22Rv1 (cell line): ENCODE measurements around the gene MPZL1.

Source experiments
- ZFX ChIP-seq: fragments of 450-650 bp; IDR thresholded peaks from 2 replicates; pipeline ENCODE4 v1.6.1; 2017; ENCODE audit warnings: antibody characterized with exemption, borderline replicate concordance
- TF ChIP-seq, protein P1 (sequence below): fragments of 450-650 bp; IDR thresholded peaks from 2 replicates; pipeline ENCODE4 v1.5.1; 2017; ENCODE audit warnings: mild to moderate bottlenecking

DNA sequence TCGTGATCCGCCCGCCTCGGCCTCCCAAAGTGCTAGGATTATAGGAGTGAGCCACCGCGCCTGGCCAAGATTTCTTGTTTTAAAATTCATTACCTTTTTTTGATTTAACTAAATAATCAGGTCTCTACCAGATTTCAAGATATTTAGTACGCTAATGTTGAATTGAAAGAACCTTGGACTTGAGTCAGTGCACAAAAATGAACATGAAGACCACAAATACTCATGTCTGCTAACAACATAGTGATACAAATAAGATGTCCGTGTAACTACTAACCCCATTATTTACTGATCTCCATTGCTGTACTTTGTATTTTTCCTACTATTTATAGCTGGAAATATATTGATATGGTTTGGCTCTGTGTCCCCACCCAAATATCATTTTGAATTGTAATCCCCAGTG, 16.4 kb downstream of the MPZL1 start:
- TF ChIP-seq, protein P1, sequence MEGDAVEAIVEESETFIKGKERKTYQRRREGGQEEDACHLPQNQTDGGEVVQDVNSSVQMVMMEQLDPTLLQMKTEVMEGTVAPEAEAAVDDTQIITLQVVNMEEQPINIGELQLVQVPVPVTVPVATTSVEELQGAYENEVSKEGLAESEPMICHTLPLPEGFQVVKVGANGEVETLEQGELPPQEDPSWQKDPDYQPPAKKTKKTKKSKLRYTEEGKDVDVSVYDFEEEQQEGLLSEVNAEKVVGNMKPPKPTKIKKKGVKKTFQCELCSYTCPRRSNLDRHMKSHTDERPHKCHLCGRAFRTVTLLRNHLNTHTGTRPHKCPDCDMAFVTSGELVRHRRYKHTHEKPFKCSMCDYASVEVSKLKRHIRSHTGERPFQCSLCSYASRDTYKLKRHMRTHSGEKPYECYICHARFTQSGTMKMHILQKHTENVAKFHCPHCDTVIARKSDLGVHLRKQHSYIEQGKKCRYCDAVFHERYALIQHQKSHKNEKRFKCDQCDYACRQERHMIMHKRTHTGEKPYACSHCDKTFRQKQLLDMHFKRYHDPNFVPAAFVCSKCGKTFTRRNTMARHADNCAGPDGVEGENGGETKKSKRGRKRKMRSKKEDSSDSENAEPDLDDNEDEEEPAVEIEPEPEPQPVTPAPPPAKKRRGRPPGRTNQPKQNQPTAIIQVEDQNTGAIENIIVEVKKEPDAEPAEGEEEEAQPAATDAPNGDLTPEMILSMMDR: no peak
- no peak for TF ChIP-seq ZFX
